HepG2 (cell line): ENCODE data around the gene AKAP9.

Source experiments
- CEBPB ChIP-seq: IDR thresholded peaks from 2 replicates; pipeline ENCODE4 v1.6.1; 2011; ENCODE audit warnings: low read depth, low read length, improper control_type of control experiment, borderline replicate concordance
- CHD4 ChIP-seq: fragments of 200-600 bp; sonication (generic); IDR thresholded peaks from 2 replicates; pipeline ENCODE4 v1.7.0; 2017; ENCODE audit warnings: mild to moderate bottlenecking, low read length, borderline replicate concordance
- SRY ChIP-seq: sonication (generic); formaldehyde crosslinking; IDR thresholded peaks from 2 replicates; pipeline ENCODE4 v1.8.0; 2022; ENCODE audit warnings: mild to moderate bottlenecking, missing genetic modification reagents
- STAT5B ChIP-seq: sonication (generic); formaldehyde crosslinking; IDR thresholded peaks from 2 replicates; pipeline ENCODE4 v1.4.0; 2020; ENCODE audit warnings: missing genetic modification reagents
- ZNF253 ChIP-seq: sonication (generic); formaldehyde crosslinking; IDR thresholded peaks from 2 replicates; pipeline ENCODE4 v1.8.0; 2022; ENCODE audit warnings: mild to moderate bottlenecking, missing genetic modification reagents, borderline replicate concordance
- ZNF256 ChIP-seq: sonication (generic); formaldehyde crosslinking; conservative IDR thresholded peaks from 2 replicates; pipeline ENCODE4 v1.4.0; 2020; ENCODE audit warnings: missing genetic modification reagents
- ZNF678 ChIP-seq: sonication (generic); formaldehyde crosslinking; IDR thresholded peaks from 2 replicates; pipeline ENCODE4 v1.4.0; 2020; ENCODE audit warnings: mild to moderate bottlenecking, missing genetic modification reagents
- ZSCAN29 ChIP-seq: sonication (generic); formaldehyde crosslinking; conservative IDR thresholded peaks from 2 replicates; pipeline ENCODE4 v1.4.0; 2020; ENCODE audit warnings: mild to moderate bottlenecking, missing genetic modification reagents
- TF ChIP-seq, protein P1 (sequence below): sonication (generic); formaldehyde crosslinking; IDR thresholded peaks from 2 replicates; pipeline ENCODE4 v1.5.0; 2020; ENCODE audit warnings: mild to moderate bottlenecking, missing genetic modification reagents, moderate library complexity
- TF ChIP-seq, protein P2 (sequence below): sonication (generic); formaldehyde crosslinking; conservative IDR thresholded peaks from 2 replicates; pipeline ENCODE4 v1.4.0; 2020; ENCODE audit warnings: missing genetic modification reagents

DNA sequence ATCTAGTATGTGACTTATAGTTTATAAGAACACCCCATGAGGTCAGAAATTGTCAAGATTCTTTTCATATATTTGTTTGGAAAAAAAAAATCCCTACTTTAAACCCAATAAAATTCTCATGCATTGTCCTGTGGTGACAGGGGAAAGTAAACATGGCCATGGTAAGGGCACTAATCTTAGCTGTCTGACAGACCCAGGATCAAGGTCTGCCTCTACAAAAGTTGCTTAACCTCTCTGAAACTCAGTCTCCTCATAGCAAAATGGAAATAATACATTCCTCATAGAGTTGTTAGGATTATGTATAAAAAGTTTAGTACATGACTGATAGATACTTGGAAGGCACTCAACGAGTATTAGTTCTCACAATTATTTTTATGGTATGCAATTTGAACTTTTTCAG lies 22.3 kb upstream of the AKAP9 start:
- TF ChIP-seq STAT5B (CRISPR knock-in tag) (no peak), SRY (CRISPR knock-in tag) (no peak), ZNF253 (no peak), CEBPB (peak; percentile 59; the same call in 1 of the 2 replicates), ZSCAN29 (CRISPR knock-in tag) (no peak), ZNF678 (CRISPR knock-in tag) (no peak), ZNF256 (CRISPR knock-in tag) (no peak), CHD4 (no peak)
- TF ChIP-seq, protein P1, sequence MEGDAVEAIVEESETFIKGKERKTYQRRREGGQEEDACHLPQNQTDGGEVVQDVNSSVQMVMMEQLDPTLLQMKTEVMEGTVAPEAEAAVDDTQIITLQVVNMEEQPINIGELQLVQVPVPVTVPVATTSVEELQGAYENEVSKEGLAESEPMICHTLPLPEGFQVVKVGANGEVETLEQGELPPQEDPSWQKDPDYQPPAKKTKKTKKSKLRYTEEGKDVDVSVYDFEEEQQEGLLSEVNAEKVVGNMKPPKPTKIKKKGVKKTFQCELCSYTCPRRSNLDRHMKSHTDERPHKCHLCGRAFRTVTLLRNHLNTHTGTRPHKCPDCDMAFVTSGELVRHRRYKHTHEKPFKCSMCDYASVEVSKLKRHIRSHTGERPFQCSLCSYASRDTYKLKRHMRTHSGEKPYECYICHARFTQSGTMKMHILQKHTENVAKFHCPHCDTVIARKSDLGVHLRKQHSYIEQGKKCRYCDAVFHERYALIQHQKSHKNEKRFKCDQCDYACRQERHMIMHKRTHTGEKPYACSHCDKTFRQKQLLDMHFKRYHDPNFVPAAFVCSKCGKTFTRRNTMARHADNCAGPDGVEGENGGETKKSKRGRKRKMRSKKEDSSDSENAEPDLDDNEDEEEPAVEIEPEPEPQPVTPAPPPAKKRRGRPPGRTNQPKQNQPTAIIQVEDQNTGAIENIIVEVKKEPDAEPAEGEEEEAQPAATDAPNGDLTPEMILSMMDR: no peak
- TF ChIP-seq, protein P2, sequence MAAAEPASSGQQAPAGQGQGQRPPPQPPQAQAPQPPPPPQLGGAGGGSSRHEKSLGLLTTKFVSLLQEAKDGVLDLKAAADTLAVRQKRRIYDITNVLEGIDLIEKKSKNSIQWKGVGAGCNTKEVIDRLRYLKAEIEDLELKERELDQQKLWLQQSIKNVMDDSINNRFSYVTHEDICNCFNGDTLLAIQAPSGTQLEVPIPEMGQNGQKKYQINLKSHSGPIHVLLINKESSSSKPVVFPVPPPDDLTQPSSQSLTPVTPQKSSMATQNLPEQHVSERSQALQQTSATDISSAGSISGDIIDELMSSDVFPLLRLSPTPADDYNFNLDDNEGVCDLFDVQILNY (CRISPR knock-in tag): no peak
